Nucleus accumbens (tissue), 56 donors: Measurements from ENCODE around the gene FBXL7.
A peak's percentile ranks its signal among the peaks of the same experiment; 100 is the strongest.

Experiments
- DNase-seq, 56 donors: peaks; one replicate each; lab custom pipeline; 2025; lab: John Stamatoyannopoulos, UW

FBXL7 gene

DNA sequence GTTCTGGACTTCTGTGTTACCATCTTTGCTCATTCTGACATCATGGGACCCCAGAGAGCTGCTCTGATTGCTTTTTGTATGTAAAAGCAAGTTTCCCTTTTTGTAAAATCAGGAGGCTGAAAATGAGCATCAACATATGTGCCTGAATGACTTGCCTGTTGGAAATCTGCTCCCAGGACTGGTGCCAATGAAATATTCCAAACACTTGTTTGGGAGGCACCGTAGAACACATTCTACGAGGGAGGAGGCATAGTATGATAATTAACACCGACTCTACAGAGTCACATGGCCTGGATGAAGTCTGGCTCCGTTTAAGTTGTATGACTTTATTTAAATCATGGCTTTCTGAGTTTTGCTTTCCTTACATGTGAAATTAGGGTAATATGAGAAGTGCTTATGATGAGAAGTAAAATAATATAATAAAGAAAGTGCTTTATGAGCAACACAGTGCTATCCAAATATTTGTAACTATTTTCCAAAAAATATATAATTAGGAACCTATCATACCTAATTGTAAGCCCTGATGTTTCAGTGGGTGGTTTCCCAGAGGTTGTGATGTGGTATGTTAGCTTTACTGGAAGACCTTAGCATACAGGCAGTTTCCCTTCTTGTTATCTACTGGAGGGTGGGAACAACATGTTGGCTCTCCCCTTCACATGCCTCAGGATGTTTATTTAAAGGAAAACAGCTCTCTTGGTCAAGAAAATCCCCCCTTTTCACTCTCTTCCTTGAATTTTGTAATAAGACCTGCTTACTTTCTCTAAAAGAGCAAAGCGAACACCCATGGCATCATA, 238.1 kb downstream of the FBXL7 start:
- DNase-seq = no peak

DNA sequence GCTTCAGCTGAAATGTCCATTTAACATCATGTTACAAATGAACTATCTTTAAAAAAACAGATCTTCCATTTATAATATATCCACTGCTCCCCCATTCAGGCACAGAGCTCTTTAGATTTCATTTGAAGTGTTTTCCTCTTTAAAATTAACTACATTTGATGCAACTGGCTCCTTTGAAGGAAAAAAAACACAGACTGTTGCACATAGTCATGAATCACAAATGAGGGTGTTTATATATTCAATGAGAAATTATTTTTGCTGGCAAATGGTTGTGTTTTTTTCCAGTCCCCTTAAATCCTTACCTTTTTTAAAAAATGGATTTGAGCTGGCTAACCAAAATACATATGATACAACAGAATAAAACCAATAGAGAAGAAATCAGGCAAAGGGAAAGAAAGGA, 240.4 kb downstream of the FBXL7 start:
- no peak for DNase-seq

DNA sequence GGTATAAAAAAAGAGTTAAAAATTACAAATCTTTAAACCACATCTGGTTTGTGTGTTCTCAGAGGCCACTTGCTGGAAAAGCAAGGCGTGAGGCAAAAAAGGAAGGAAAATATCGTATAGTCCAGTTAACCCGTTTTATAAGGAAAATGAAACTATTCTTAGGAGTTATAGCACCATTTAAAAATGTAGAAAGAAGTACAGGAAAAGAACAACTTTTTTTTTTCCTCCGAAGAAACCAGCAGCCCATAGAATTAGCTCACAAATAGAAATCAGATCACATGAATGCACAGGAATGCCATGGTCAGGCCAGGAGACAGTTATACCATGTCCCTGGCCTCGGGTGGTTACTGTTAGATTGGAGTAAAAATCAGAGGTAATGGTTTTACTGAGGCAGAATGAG, 241.6 kb downstream of the FBXL7 start:
- DNase-seq = no peak

DNA sequence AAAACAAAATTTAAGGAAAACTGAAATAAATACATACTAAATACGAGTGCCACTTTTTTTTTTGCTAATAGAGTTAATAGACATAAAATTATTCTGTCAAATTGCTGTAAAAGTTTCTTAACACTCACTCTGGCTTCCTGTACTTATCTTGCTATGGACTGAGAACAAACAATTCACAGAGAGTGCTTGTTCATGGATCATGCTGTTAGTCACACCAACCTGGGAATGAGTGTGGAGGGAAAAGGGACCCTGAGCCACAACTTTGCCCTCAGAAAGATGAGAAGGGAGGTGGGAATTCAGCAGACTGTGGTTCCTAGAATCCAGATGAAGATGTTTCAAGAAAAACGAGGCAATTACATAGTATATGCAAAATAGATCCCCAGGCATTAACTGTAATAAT, 246.9 kb downstream of the FBXL7 start:
- no peak for DNase-seq

DNA sequence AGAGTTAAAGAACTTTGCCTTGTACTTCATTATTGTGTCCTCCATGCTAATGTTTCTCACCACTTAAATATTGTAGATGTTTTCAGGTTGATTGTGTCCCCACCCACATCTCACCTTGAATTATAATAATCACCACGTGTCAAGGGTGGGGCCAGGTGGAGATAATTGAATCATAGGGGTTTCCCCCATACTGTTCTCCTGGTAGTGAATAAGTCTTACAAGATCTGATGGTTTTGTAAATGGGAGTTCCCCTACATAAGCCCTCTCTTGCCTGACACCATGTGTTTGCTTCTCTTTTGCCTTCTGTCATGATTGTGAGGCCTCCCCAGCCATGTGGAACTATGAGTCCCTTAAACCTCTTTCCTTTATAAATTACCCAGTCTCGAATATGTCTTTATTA, 248.3 kb downstream of the FBXL7 start:
- no peak for DNase-seq

DNA sequence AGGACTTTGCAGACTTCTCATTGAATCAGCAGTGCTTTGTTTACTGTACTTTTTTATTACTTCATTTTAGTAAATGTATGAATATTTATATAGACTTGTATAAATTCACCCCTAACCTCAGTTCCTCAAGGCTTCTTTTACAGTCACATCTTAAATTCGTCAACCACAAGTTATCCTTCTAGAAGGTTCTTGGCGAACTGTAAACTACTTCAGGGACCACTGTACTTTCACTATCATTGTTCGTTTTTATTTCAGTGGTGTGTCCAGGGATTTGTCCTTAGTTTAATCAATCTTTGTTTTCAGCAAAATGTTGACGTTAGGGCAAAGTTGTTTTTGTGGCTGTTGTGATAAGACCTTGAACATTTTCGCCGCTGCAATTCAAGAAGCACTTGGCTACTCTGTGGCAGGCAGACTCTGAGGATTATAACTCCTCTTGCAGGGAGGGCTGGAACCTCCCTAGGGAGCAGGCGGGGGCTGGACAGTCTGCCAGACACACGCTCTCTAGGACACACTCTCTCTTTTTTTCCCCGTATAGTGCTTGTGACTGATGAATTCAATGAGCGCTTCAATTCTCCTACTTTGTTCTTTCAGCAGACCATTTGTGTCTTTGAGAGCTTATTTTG, 252.8 kb downstream of the FBXL7 start:
- peak in 20 of 56 donors; percentile 2 to 43 (median 10) for DNase-seq

DNA sequence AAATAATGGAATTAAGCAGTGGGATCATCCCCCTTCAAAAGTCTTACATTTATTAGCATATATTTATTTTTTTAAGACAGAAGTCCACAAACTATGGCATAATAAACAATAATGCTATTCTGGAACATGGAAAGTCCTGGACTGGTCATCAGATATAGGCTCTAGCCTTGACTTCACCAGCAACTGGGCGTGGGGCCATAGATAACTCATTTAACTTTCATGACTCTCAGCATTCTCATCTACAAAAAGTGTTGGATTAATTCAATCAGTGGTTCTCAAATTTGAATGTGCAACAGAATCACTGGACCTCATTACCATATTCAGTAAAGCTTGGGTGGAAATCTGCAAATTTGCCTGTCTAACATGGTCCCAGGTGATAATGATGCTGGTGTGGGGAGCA, 253.8 kb downstream of the FBXL7 start:
- DNase-seq = no peak

DNA sequence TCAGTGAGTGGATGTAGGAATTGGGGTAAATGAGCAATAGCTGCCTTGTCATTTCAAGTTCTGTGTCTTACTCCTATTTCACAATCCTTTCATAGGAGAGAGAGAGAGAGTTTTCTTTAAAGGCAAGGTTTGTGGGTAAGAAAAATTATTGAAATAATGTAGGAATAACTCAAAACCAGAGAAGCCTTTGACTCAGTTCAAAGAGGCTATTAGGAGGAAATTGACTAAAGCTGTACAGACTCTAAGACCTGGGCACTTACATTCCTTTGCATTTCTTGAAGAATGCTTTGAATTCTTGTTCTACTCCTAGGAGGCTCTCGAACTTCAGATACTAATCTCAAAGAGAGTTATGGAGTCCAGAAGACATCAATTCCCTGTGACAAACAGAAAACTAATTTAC, 257.1 kb downstream of the FBXL7 start:
- DNase-seq = no peak

DNA sequence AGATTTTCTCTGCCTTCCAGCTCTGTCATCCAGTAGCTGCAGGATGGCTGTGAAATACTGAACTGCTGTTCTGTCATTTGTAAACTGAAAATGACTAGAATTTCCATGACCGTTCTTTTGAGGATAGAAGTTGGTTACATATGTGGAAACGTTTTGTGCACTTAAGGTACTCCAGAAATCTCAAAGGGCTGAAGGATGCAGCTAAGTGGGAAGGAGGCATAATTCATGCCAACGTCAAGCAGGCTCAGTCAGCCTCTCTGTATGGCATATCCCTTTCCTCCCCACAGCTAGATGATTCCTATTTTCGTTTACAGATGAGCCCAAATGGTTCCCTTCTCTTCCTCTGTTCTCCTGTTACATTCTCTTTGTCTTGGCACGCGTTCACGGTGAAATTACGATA, 257.6 kb downstream of the FBXL7 start:
- DNase-seq = no peak

DNA sequence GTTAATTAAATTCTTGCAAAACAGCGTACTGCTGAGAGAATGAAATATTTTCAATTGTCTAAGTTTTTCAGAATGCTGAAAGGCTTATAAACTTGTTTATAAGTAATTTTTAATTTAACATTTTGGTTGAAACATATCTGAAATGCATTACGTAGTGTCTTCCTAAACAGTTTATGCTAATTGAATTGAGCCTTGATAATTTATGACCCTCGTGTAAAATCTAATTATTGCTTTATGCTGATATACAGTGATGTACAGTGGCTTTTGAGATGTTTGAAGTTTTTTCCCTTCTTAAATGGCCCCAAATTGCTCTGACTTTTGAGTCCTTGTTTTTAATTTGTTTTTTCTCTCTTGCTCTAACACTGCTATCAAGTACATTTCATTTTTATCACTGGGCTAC, 262.7 kb downstream of the FBXL7 start:
- no peak for DNase-seq

DNA sequence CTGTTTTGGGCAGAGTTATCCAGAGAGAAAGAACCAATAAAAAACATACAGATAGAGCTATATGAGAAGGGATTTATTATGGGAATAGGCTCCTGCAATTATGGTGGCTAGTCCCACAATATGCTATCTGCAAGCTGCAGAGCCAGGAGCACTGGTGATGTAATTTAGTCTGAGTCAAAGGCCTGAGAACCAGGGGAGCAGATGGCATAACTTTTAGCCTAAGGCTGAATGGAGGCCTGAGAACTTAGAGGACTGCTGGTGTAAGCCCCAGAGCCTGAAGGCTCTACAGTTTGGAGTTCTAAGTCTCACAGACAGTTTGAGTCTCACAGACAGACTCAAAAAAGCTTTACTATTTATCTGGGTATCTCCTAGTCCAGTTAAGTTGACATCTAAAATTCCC, 263.8 kb downstream of the FBXL7 start:
- DNase-seq = no peak

DNA sequence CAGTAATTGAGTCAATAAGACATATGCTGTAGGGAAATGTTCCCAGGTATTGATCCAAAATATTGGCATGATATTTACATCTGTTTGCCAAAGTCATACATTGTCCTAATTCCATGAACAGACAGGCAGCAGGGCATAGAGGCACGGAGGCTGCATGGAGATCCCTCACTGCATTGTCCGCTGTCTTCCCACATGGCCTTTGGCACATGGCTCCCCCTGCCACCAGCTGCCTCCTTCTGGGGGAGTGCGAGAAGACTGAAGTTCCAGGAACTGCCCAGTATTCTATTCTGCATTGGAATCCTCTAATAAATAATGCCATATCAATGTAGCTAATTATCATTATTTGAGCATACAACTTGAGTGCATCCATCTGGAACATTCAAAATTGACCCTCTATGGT, 269.0 kb downstream of the FBXL7 start:
- DNase-seq = peak in 6 of 56 donors; percentile 7 to 25 (median 8)

DNA sequence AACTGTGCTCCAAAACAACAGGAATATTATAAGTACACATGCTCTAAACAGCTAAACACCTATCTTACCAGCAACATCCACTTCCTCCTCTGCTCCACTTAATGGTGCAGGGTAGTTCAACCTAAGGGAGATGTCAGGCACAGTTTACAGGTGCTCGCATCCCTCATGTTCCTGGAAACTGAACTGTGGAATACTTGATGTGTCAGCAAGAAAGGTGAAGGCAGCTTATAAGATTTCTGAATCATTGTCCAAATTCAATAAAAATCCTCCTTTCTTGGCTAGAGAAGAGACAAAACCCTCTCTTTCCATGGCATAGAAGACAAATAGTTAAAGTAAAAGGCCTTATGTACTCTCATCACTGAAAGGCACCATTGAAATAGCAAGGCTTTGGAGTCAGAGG, 272.2 kb downstream of the FBXL7 start:
- no peak for DNase-seq

DNA sequence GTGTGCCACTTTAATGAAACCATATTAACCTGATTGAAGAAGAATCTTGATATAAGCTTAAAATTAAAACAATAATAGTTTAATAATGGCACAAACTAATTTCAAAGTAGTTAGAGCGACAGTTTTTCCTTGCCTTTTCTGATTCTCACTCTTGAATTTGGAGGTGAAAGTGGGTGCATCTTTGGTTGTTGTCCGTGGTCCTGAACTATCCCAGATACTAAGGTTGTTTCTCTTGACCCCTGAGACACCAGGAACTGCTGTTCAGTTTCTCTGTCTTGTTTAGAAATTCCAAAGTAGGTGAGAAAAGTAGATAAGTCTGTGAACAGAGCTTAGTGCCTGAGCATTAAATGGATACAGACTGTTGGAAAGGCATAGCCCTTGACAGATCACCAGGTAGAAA, 274.7 kb downstream of the FBXL7 start:
- no peak for DNase-seq

DNA sequence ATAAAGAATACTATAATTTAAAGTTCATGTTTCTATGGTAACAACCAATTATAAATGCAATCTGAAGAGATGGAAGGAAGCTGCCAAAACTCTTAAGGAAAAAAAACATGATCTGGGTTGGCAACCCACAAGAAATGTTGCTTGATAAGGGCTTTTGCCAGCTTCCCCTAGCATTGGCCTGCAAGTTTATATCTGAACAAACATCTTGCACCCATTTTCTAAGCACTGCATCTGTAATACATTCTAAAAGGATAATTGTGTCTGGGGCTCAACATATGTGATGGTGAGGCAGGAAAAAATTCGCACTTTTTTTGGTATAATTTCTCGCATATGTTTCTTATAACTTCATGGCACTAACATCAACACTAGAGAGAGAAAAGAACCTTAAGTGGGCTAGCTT, 276.4 kb downstream of the FBXL7 start:
- no peak for DNase-seq

DNA sequence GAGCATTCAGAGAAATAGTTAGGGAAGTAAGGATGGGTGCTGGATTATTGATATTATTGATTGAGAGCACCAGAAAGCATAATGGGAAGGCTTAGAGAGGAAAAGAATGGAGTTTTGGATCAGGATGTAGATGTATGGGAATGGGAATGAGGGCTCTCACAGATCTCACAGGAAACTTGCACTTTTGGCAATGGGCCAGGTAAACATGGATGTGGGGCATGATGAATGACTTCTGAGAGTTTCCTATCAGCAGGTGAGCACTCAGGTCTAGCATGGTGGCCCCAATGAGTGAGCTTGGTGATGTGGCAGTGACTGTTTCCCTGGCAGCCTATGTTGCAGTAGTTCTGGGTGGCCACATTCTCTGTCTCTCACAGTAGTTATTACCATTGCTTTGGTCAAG, 283.8 kb downstream of the FBXL7 start:
- DNase-seq = no peak

DNA sequence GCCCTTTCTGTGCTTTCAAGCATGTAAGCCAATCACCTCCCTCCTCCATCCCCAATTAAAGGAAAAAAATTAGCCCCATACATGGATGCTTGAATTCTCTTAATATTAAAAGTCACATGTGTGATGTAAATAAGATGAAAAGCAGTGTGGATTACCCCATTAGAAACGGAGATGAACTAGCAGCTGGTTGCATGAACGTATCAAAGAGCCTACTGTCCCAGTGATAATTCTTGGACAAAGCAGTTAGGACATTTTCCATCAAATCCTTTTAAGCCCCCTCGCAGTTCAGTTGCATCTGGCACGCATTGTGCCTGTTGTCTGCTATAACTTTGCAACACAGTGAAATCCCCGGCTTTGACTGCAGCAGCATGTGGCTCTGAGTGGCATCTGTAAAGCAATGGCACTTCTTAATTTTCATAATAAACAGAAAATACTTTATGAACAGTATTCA, 285.6 kb downstream of the FBXL7 start:
- peak in 17 of 56 donors; percentile 17 to 54 (median 30) for DNase-seq

DNA sequence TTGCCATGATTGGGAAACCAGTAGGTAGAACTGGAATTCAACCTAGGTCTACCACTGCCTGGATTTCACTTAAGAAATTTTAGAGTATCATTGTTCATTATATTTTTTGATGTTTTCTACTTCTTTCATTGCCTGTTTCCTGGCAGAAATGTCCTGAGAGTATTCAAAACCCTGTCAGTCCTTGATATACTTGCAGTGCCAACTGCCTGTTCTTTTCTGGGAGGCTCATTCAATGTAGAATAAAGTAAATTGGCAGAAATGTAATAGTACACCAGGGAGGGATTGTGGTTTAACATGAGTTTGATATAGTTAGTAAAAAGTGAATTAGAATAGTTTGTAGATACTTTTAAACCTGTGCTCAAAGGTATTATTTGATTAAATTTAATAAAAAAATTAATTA, 286.3 kb downstream of the FBXL7 start:
- no peak for DNase-seq

DNA sequence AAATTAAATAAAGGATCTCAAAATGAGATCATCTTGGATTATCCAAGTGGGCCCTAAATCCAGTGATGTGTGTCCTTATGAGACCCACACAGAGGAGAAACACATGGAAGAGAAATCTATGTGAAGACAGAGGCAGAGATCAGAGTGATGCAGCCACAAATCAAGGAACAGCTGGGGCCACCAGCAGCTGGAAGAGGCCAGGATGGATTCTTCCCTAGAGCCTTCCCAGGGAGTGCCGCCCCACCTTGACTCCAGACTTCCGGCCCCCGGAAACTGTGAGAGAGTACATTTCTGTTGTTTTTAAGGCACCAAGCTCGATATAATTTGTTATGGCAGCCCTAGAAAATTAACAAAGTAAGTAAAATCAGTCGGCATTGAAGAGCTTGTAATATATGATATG, 286.9 kb downstream of the FBXL7 start:
- DNase-seq = no peak

DNA sequence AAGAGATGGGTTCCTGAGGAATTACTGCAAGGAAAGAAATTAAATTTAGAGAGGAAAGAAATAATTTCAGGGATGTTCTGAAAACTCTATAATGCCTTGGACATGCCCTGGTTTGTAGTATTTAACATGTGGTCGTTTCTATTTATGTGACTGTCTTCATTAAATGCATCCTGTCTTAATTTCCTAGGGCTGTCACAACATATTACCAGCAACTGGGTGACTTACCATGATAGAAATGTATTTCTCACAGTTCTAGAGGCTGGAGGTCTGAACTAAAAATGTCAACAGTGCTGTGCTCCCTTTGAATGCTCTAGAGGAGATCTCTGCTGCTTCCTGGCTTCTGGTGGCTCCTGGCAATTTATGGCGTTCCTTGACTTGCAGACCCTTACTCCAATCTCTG, 287.7 kb downstream of the FBXL7 start:
- DNase-seq = no peak

DNA sequence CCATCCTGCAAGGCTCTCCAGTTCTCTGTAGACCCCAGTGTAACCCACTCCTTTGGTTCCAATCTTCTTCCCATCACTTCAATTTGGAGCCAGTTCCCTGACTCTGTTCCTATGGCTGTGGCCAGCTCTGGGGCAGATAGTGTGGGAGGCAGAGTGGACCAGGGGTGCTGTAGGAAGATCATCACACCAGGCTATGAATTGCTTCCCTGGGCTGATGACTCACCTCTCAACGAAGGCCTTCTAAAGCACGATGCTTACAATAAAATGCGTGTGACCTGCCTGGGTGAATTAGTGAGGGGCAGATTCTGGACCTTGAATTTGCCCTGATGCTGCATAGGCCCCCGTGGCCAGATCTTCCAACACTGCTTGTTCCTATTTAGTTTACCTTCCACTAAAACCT, 289.7 kb downstream of the FBXL7 start:
- DNase-seq = no peak

DNA sequence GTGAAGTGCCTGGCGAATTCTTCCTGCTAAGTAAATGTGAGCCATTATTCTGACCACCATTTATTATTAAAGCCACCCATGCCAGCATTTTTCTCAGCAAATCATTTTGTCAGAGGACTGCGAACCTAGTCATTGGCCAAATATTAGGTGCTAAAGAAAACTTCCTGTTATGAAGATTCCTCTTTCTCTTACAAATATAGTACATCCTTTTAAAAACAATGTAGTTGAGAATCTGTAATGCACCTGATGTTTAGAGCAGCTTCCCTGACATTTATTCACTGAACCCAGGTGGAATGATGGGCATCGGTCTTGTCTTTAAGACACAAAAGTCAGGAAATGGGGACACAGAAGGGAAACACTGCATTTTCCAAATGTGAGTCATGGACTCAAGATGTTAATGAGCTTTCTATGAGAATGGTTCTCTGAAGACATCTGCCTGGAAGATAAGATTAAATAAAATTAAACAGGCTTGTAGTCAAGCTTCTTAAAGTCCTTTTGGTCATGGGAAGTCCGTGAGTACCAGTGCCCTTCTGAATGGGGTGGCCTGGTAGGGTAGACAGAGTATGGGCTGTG, 290.6 kb downstream of the FBXL7 start:
- DNase-seq = no peak
